Type B pancreatic cell (in vitro differentiated cells): ENCODE data around the gene ADAM12. TPM values are rescaled to one million over a fixed set of nuclear protein-coding genes. Genes with fewer than 3 reads are reported as not detected.

ENCODE experiments used
- DNase-seq: peaks from one replicate; pipeline ENCODE4 v3.0.0; 2021; ENCODE audit warnings: mixed read lengths; ENCODE audit not compliant: unreplicated experiment; ENCODE audit errors: extremely low spot score
- H3K27ac Mint-ChIP-seq: 2 replicates; pipeline ENCODE4 v1.8.0; 2021; ENCODE audit warnings: mild to moderate bottlenecking, mixed read lengths
- H3K27me3 Mint-ChIP-seq: 2 replicates; pipeline ENCODE4 v1.8.0; 2021; ENCODE audit warnings: mixed read lengths
- H3K36me3 Mint-ChIP-seq: 2 replicates; pipeline ENCODE4 v1.8.0; 2021; ENCODE audit warnings: mixed read lengths
- H3K4me1 Mint-ChIP-seq: one replicate; pipeline ENCODE4 v1.8.0; 2021; ENCODE audit warnings: mixed read lengths; ENCODE audit not compliant: unreplicated experiment
- H3K4me3 Mint-ChIP-seq: 2 replicates; pipeline ENCODE4 v1.8.0; 2021; ENCODE audit warnings: mild to moderate bottlenecking, mixed read lengths
- H3K9me3 Mint-ChIP-seq: 2 replicates; pipeline ENCODE4 v1.8.0; 2021; ENCODE audit warnings: mixed read lengths
- CTCF ChIP-seq: fragments of 200-600 bp; sonication (generic); conservative IDR thresholded peaks from 2 replicates; pipeline ENCODE4 v1.5.0; 2021; ENCODE audit warnings: antibody characterized with exemption, mild to moderate bottlenecking
- total RNA-seq: library from RNA; stranded (reverse); gene quantifications from 2 replicates; pipeline ENCODE4 v1.2.1, GENCODE V29; 2021; ENCODE audit warnings: low replicate concordance

Gene ADAM12
- total RNA-seq, 1 donor from 2014 or later, result 31.6 TPM

GRCh38 chr10:126423732-126424491 is 35.6 kb upstream of the ADAM12 start:
- TF ChIP-seq CTCF, result no peak
- Mint-ChIP-seq H3K4me3 (no peak overlapping the region), H3K9me3 (peaks cover 19% of the 10 kb centered on the region), H3K27me3 (peaks cover 7% of the 10 kb centered on the region), H3K27ac (peak overlapping the region; percentile 10), H3K36me3 (peaks cover 3% of the 10 kb centered on the region), H3K4me1 (peaks cover 16% of the 10 kb centered on the region)
- no peak for DNase-seq

GRCh38 chr10:126422567-126422966 is 34.3 kb upstream of the ADAM12 start:
- no peak overlapping the region for H3K4me3 Mint-ChIP-seq
- H3K27me3 Mint-ChIP-seq, result peaks cover 7% of the 10 kb centered on the region
- H3K4me1 Mint-ChIP-seq, result peaks cover 16% of the 10 kb centered on the region
- no peak overlapping the region for H3K27ac Mint-ChIP-seq
- H3K36me3 Mint-ChIP-seq, result peaks cover 3% of the 10 kb centered on the region
- DNase-seq, result no peak
- no peak for TF ChIP-seq CTCF
- peaks cover 19% of the 10 kb centered on the region for H3K9me3 Mint-ChIP-seq

- DNase-seq, result no peak
- H3K27me3 Mint-ChIP-seq, result peaks cover 7% of the 10 kb centered on the region
- H3K9me3 Mint-ChIP-seq, result peaks cover 19% of the 10 kb centered on the region
- no peak for TF ChIP-seq CTCF
- H3K4me1 Mint-ChIP-seq, result peaks cover 16% of the 10 kb centered on the region
- peaks cover 3% of the 10 kb centered on the region for H3K36me3 Mint-ChIP-seq
- H3K27ac Mint-ChIP-seq, result peak overlapping the region; percentile 31
- no peak overlapping the region for H3K4me3 Mint-ChIP-seq
These were observed 33.5 kb upstream of the ADAM12 start for GRCh38 chr10:126421756-126422256.

GRCh38 chr10:126420567-126421300 is 32.5 kb upstream of the ADAM12 start:
- Mint-ChIP-seq H3K9me3 (peaks cover 19% of the 10 kb centered on the region), H3K27me3 (peaks cover 4% of the 10 kb centered on the region), H3K4me3 (no peak overlapping the region), H3K36me3 (peaks cover 3% of the 10 kb centered on the region), H3K27ac (no peak overlapping the region), H3K4me1 (peaks cover 16% of the 10 kb centered on the region)
- DNase-seq, result no peak
- TF ChIP-seq CTCF, result no peak

- Mint-ChIP-seq H3K27me3 (no peaks in the 10 kb centered on the region), H3K27ac (no peak overlapping the region), H3K4me3 (no peak overlapping the region), H3K9me3 (peaks cover 4% of the 10 kb centered on the region), H3K4me1 (peaks cover 16% of the 10 kb centered on the region), H3K36me3 (no peaks in the 10 kb centered on the region)
- DNase-seq, result no peak
- TF ChIP-seq CTCF, result no peak
These were observed 29.0 kb upstream of the ADAM12 start for GRCh38 chr10:126417220-126417825.
